Osteoblast (primary cell): ENCODE measurements around the gene SLC30A4. TPM values are rescaled to one million over a fixed set of nuclear protein-coding genes. Genes with fewer than 3 reads are reported as not detected.

Source experiments
- DNase-seq: peaks from one replicate; pipeline ENCODE4 v3.0.0; 2011; ENCODE audit warnings: low spot score, mixed read lengths; ENCODE audit not compliant: insufficient read length; ENCODE audit errors: missing footprints
- H2AFZ ChIP-seq: 2 replicates; pipeline ENCODE4 v1.6.0; 2011; ENCODE audit warnings: mild to moderate bottlenecking, low read length
- H3K27ac ChIP-seq: 2 replicates; pipeline ENCODE4 v1.5.1; 2011; ENCODE audit warnings: mild to moderate bottlenecking, low read depth, low read length, moderate library complexity
- H3K27me3 ChIP-seq: 2 replicates; pipeline ENCODE4 v1.6.0; 2012; ENCODE audit warnings: mild to moderate bottlenecking, control low read depth, inconsistent platforms, low read length, moderate library complexity; ENCODE audit not compliant: insufficient read depth
- H3K36me3 ChIP-seq: 2 replicates; pipeline ENCODE4 v1.5.1; 2011; ENCODE audit warnings: mild to moderate bottlenecking, low read length, control low read depth, moderate library complexity; ENCODE audit not compliant: insufficient read depth
- H3K4me1 ChIP-seq: 2 replicates; pipeline ENCODE4 v1.5.1; 2011; ENCODE audit warnings: mild to moderate bottlenecking, low read length, control low read depth, moderate library complexity; ENCODE audit not compliant: insufficient read depth
- H3K4me2 ChIP-seq: 2 replicates; pipeline ENCODE4 v1.6.0; 2011; ENCODE audit warnings: mild to moderate bottlenecking, low read length; ENCODE audit not compliant: insufficient read depth
- H3K4me3 ChIP-seq: fragments of 200-600 bp; sonication (generic); 3 replicates; pipeline ENCODE4 v1.5.1; 2012; ENCODE audit warnings: mild to moderate bottlenecking, low read length, inconsistent platforms; ENCODE audit not compliant: insufficient read depth
- H3K79me2 ChIP-seq: 2 replicates; pipeline ENCODE4 v1.6.0; 2012; ENCODE audit warnings: mild to moderate bottlenecking, low read length, control low read depth, inconsistent platforms; ENCODE audit not compliant: insufficient read depth
- H3K9me3 ChIP-seq: 2 replicates; pipeline ENCODE4 v1.5.1; 2011; ENCODE audit warnings: low read depth, low read length, control low read depth
- H4K20me1 ChIP-seq: 2 replicates; pipeline ENCODE4 v1.6.0; 2012; ENCODE audit warnings: mild to moderate bottlenecking, low read length, control low read depth; ENCODE audit not compliant: insufficient read depth
- CTCF ChIP-seq: IDR thresholded peaks from 2 replicates; pipeline ENCODE4 v1.5.1; 2011; ENCODE audit warnings: mild to moderate bottlenecking, low read depth, low read length, moderate library complexity; ENCODE audit errors: extremely low read depth
- total RNA-seq: library from RNA; depleted of rRNA; stranded (reverse); fragments of >200 nt; gene quantifications from 2 replicates; pipeline ENCODE4 v1.2.3, GENCODE V29; 2012

Gene SLC30A4
- total RNA-seq, 1 donor = 19.5 TPM

- Histone ChIP-seq H3K4me2 (peak overlapping the region; percentile 41), H3K27me3 (peaks cover 6% of the 10 kb centered on the region), H2AFZ (no peak overlapping the region), H3K9me3 (no peaks in the 10 kb centered on the region), H3K4me3 (no peak overlapping the region), H4K20me1 (no peaks in the 10 kb centered on the region), H3K4me1 (peaks cover 4% of the 10 kb centered on the region), H3K36me3 (no peaks in the 10 kb centered on the region), H3K27ac (peak overlapping the region; percentile 51), H3K79me2 (no peaks in the 10 kb centered on the region)
- TF ChIP-seq CTCF = no peak
- no peak for DNase-seq
Observed at GRCh38 chr15:45550436-45550835, 27.9 kb upstream of the SLC30A4 start.

- peak overlapping the region; percentile 41 for H3K4me2 ChIP-seq
- H3K36me3 ChIP-seq = no peaks in the 10 kb centered on the region
- no peak for DNase-seq
- H3K4me1 ChIP-seq = peaks cover 4% of the 10 kb centered on the region
- no peaks in the 10 kb centered on the region for H4K20me1 ChIP-seq
- no peak overlapping the region for H2AFZ ChIP-seq
- no peak for TF ChIP-seq CTCF
- no peaks in the 10 kb centered on the region for H3K79me2 ChIP-seq
- no peaks in the 10 kb centered on the region for H3K27me3 ChIP-seq
- no peaks in the 10 kb centered on the region for H3K9me3 ChIP-seq
- no peak overlapping the region for H3K4me3 ChIP-seq
- H3K27ac ChIP-seq = peak overlapping the region; percentile 51
Observed at GRCh38 chr15:45549541-45550220, 27.1 kb upstream of the SLC30A4 start.

- no peaks in the 10 kb centered on the region for H3K36me3 ChIP-seq
- peak overlapping the region; percentile 23 for H2AFZ ChIP-seq
- DNase-seq = no peak
- H3K27me3 ChIP-seq = no peaks in the 10 kb centered on the region
- H3K27ac ChIP-seq = no peak overlapping the region
- no peaks in the 10 kb centered on the region for H4K20me1 ChIP-seq
- H3K79me2 ChIP-seq = no peaks in the 10 kb centered on the region
- no peak for TF ChIP-seq CTCF
- peaks cover 4% of the 10 kb centered on the region for H3K4me1 ChIP-seq
- H3K4me3 ChIP-seq = no peak overlapping the region
- no peak overlapping the region for H3K4me2 ChIP-seq
- no peaks in the 10 kb centered on the region for H3K9me3 ChIP-seq
Observed at GRCh38 chr15:45548753-45549520, 26.4 kb upstream of the SLC30A4 start.

GRCh38 chr15:45546789-45547188, 24.2 kb upstream of the SLC30A4 start:
- no peaks in the 10 kb centered on the region for H3K36me3 ChIP-seq
- H3K27ac ChIP-seq = no peak overlapping the region
- H3K27me3 ChIP-seq = no peaks in the 10 kb centered on the region
- H3K4me1 ChIP-seq = peaks cover 4% of the 10 kb centered on the region
- no peaks in the 10 kb centered on the region for H3K9me3 ChIP-seq
- H4K20me1 ChIP-seq = no peaks in the 10 kb centered on the region
- no peak for DNase-seq
- TF ChIP-seq CTCF = no peak
- no peak overlapping the region for H3K4me2 ChIP-seq
- H3K79me2 ChIP-seq = no peaks in the 10 kb centered on the region
- no peak overlapping the region for H2AFZ ChIP-seq
- H3K4me3 ChIP-seq = no peak overlapping the region
